Kidney glomerular epithelial cell (primary cell): ENCODE results near the gene NR5A2.

Experiments used
- DNase-seq: peaks from one replicate; lab custom pipeline; 2025; lab: John Stamatoyannopoulos, UW

Gene NR5A2

GRCh38 chr1:200072636-200073285 is 45.3 kb downstream of the NR5A2 start:
- DNase-seq, result no peak

GRCh38 chr1:200073286-200073637 is 45.8 kb downstream of the NR5A2 start:
- no peak for DNase-seq

- no peak for DNase-seq
Measured at GRCh38 chr1:200075522-200075921, 48.0 kb downstream of the NR5A2 start.

- DNase-seq, result peak; percentile 42
Measured at GRCh38 chr1:200075938-200076546, 48.5 kb downstream of the NR5A2 start.

- no peak for DNase-seq
Measured at GRCh38 chr1:200079232-200079940, 51.9 kb downstream of the NR5A2 start.

GRCh38 chr1:200081151-200081968 is 53.9 kb downstream of the NR5A2 start:
- no peak for DNase-seq

- no peak for DNase-seq
Measured at GRCh38 chr1:200081969-200082245, 54.4 kb downstream of the NR5A2 start.

GRCh38 chr1:200082329-200082728 is 54.8 kb downstream of the NR5A2 start:
- DNase-seq, result no peak

GRCh38 chr1:200090252-200091159 is 63.0 kb downstream of the NR5A2 start:
- DNase-seq, result no peak

GRCh38 chr1:200095057-200095577 is 67.6 kb downstream of the NR5A2 start:
- no peak for DNase-seq

GRCh38 chr1:200096774-200097173 is 69.3 kb downstream of the NR5A2 start:
- no peak for DNase-seq

GRCh38 chr1:200099040-200099439 is 71.5 kb downstream of the NR5A2 start:
- DNase-seq, result no peak

GRCh38 chr1:200103966-200104583 is 76.6 kb downstream of the NR5A2 start:
- DNase-seq, result no peak

GRCh38 chr1:200107004-200107470 is 79.5 kb downstream of the NR5A2 start:
- DNase-seq, result no peak

GRCh38 chr1:200108659-200109058 is 81.1 kb downstream of the NR5A2 start:
- DNase-seq, result no peak

GRCh38 chr1:200112290-200112689 is 84.8 kb downstream of the NR5A2 start:
- no peak for DNase-seq

GRCh38 chr1:200115532-200115931 is 88.0 kb downstream of the NR5A2 start:
- no peak for DNase-seq

- DNase-seq, result no peak
Measured at GRCh38 chr1:200116324-200116723, 88.8 kb downstream of the NR5A2 start.

- DNase-seq, result no peak
Measured at GRCh38 chr1:200118779-200119505, 91.4 kb downstream of the NR5A2 start.

GRCh38 chr1:200121421-200121820 is 93.9 kb downstream of the NR5A2 start:
- DNase-seq, result no peak
